ENCODE data around the gene CD82. TPM values are rescaled to one million over a fixed set of nuclear protein-coding genes. Genes with fewer than 3 reads are reported as not detected.

The CD82 gene
- polyA plus RNA-seq, 1 of the 3 experiments (the other 2 are of a cell fraction): 39.2 TPM

GRCh38 chr11:44602891-44603310, 37.4 kb downstream of the CD82 start:
- WGBS (ENCODE audit: low lambda C conversion rate): 63% methylated on average over 6 of the region's 6 CpGs
- Histone ChIP-seq H3K9me3 (no peaks in the 10 kb centered on the region), H3F3A (replicated peaks; ENCODE audit: insufficient read depth) (no peaks in the 10 kb centered on the region), H3K4me2 (no peak overlapping the region; the same call in 1 of the 2 replicates), H2AFZ (ENCODE audit: low read depth) (no peak overlapping the region), H4K20me1 (ENCODE audit: insufficient read depth) (no peaks in the 10 kb centered on the region), H3K27me3 (ENCODE audit: insufficient read depth) (no peaks in the 10 kb centered on the region), H3K36me3 (replicated peaks in 1 of 2; ENCODE audit: control insufficient read depth in 1 of 2, insufficient read depth in 2 of 2, low read length in 1 of 2) (no peaks in the 10 kb centered on the region), H3K27ac (ENCODE audit: low read depth in 2 of 2, low read length in 1 of 2) (peak overlapping the region in 1 of 2 experiments; percentile 74; a peak in 2 of 4 replicates), H3K9ac (no peak overlapping the region), H3K4me1 (ENCODE audit: control insufficient read depth in 1 of 2, insufficient read depth in 2 of 2, low read depth in 1 of 2, low read length in 1 of 2) (peaks cover 0 to 15% of the 10 kb centered on the region in 2 experiments; a peak in 1 of 4 replicates), H3K4me3 (ENCODE audit: low read depth in 2 of 2, low read length in 1 of 2) (no peak overlapping the region), H3K79me2 (ENCODE audit: insufficient read depth) (no peaks in the 10 kb centered on the region), H3K9me2 (no peaks in the 10 kb centered on the region)
- ChIA-PET POLR2A (no interaction called here), CTCF (interaction anchor here (1.1 to 7.2 kb wide), 8 partner anchors 10 to 317 kb away, joined by 3 to 63 read pairs (median 4); partner anchors contain the start of gene CD82)
- peak; percentile 65 for DNase-seq
- TF ChIP-seq CTCF (IDR thresholded peaks at IDR 0.05): no peak
- TF ChIP-seq TAF1 (IDR thresholded peaks at IDR 0.05; ENCODE audit: borderline replicate concordance, low read depth, low read length): no peak
- TF ChIP-seq, protein P1, sequence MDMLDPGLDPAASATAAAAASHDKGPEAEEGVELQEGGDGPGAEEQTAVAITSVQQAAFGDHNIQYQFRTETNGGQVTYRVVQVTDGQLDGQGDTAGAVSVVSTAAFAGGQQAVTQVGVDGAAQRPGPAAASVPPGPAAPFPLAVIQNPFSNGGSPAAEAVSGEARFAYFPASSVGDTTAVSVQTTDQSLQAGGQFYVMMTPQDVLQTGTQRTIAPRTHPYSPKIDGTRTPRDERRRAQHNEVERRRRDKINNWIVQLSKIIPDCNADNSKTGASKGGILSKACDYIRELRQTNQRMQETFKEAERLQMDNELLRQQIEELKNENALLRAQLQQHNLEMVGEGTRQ (IDR thresholded peaks at IDR 0.05; ENCODE audit: borderline replicate concordance, low read depth, low read length): no peak
- no peak for TF ChIP-seq ELF1 (IDR thresholded peaks at IDR 0.05)
- no peak for TF ChIP-seq NRF1 (IDR thresholded peaks at IDR 0.05; ENCODE audit: low read depth, low read length)
- TF ChIP-seq, protein P2, sequence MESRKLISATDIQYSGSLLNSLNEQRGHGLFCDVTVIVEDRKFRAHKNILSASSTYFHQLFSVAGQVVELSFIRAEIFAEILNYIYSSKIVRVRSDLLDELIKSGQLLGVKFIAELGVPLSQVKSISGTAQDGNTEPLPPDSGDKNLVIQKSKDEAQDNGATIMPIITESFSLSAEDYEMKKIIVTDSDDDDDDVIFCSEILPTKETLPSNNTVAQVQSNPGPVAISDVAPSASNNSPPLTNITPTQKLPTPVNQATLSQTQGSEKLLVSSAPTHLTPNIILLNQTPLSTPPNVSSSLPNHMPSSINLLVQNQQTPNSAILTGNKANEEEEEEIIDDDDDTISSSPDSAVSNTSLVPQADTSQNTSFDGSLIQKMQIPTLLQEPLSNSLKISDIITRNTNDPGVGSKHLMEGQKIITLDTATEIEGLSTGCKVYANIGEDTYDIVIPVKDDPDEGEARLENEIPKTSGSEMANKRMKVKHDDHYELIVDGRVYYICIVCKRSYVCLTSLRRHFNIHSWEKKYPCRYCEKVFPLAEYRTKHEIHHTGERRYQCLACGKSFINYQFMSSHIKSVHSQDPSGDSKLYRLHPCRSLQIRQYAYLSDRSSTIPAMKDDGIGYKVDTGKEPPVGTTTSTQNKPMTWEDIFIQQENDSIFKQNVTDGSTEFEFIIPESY (IDR thresholded peaks at IDR 0.05; ENCODE audit: borderline replicate concordance, low read depth): no peak
- TF ChIP-seq, protein P3, sequence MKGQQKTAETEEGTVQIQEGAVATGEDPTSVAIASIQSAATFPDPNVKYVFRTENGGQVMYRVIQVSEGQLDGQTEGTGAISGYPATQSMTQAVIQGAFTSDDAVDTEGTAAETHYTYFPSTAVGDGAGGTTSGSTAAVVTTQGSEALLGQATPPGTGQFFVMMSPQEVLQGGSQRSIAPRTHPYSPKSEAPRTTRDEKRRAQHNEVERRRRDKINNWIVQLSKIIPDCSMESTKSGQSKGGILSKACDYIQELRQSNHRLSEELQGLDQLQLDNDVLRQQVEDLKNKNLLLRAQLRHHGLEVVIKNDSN (IDR thresholded peaks at IDR 0.05; ENCODE audit: borderline replicate concordance, low read depth): no peak
- TF ChIP-seq RXRA (IDR thresholded peaks at IDR 0.05; ENCODE audit: borderline replicate concordance, low read depth): no peak

GRCh38 chr11:44604171-44604581, 38.7 kb downstream of the CD82 start:
- Histone ChIP-seq H4K20me1 (ENCODE audit: insufficient read depth) (no peaks in the 10 kb centered on the region), H3K4me3 (ENCODE audit: low read depth in 2 of 2, low read length in 1 of 2) (no peak overlapping the region), H3K27me3 (ENCODE audit: insufficient read depth) (no peaks in the 10 kb centered on the region), H3K4me1 (ENCODE audit: control insufficient read depth in 1 of 2, insufficient read depth in 2 of 2, low read depth in 1 of 2, low read length in 1 of 2) (peaks cover 0 to 14% of the 10 kb centered on the region in 2 experiments; a peak in 1 of 4 replicates), H3F3A (replicated peaks; ENCODE audit: insufficient read depth) (no peaks in the 10 kb centered on the region), H3K4me2 (no peak overlapping the region), H3K9me2 (no peaks in the 10 kb centered on the region), H3K9me3 (no peaks in the 10 kb centered on the region), H3K9ac (no peak overlapping the region), H3K27ac (ENCODE audit: low read depth in 2 of 2, low read length in 1 of 2) (no peak overlapping the region), H3K79me2 (ENCODE audit: insufficient read depth) (no peaks in the 10 kb centered on the region), H3K36me3 (replicated peaks in 1 of 2; ENCODE audit: control insufficient read depth in 1 of 2, insufficient read depth in 2 of 2, low read length in 1 of 2) (no peaks in the 10 kb centered on the region), H2AFZ (ENCODE audit: low read depth) (no peak overlapping the region)
- 77% methylated on average over 6 of the region's 6 CpGs for WGBS (ENCODE audit: low lambda C conversion rate)
- DNase-seq: no peak
- POLR2A ChIA-PET: no interaction called here
- CTCF ChIA-PET: interaction anchor here (0.6 to 7.2 kb wide), 10 partner anchors 12 to 510 kb away, joined by 3 to 63 read pairs (median 4); partner anchors contain the start of gene CD82
- TF ChIP-seq YY1 (IDR thresholded peaks at IDR 0.05; ENCODE audit: low read depth) (no peak), TCF12 (IDR thresholded peaks at IDR 0.05) (no peak), GABPA (IDR thresholded peaks at IDR 0.05; ENCODE audit: low read depth) (no peak), POLR2AphosphoS5 (IDR thresholded peaks at IDR 0.05; ENCODE audit: low read depth, low read length) (no peak), NRF1 (IDR thresholded peaks at IDR 0.05; ENCODE audit: low read depth, low read length) (no peak), FOXM1 (IDR thresholded peaks at IDR 0.05; ENCODE audit: low read depth) (no peak), SMC3 (IDR thresholded peaks at IDR 0.05; ENCODE audit: low read depth, low read length) (no peak), FOSL2 (IDR thresholded peaks at IDR 0.05; ENCODE audit: borderline replicate concordance, low read depth) (no peak), RAD21 (IDR thresholded peaks at IDR 0.05; ENCODE audit: low read length) (no peak), MEF2A (IDR thresholded peaks at IDR 0.05; ENCODE audit: borderline replicate concordance, low read depth) (no peak), NFIC (IDR thresholded peaks at IDR 0.05; ENCODE audit: borderline replicate concordance) (no peak)
- TF ChIP-seq, protein P1 (IDR thresholded peaks at IDR 0.05; ENCODE audit: borderline replicate concordance, low read depth, low read length): no peak
- TF ChIP-seq, protein P2 (IDR thresholded peaks at IDR 0.05; ENCODE audit: borderline replicate concordance, low read depth): no peak
